Measurements from ENCODE around the gene PEX6. TPM values are rescaled to one million over a fixed set of nuclear protein-coding genes. Genes with fewer than 3 reads are reported as not detected.
A peak's percentile ranks its signal among the peaks of the same experiment; 100 is the strongest.

PEX6 gene, protein sequence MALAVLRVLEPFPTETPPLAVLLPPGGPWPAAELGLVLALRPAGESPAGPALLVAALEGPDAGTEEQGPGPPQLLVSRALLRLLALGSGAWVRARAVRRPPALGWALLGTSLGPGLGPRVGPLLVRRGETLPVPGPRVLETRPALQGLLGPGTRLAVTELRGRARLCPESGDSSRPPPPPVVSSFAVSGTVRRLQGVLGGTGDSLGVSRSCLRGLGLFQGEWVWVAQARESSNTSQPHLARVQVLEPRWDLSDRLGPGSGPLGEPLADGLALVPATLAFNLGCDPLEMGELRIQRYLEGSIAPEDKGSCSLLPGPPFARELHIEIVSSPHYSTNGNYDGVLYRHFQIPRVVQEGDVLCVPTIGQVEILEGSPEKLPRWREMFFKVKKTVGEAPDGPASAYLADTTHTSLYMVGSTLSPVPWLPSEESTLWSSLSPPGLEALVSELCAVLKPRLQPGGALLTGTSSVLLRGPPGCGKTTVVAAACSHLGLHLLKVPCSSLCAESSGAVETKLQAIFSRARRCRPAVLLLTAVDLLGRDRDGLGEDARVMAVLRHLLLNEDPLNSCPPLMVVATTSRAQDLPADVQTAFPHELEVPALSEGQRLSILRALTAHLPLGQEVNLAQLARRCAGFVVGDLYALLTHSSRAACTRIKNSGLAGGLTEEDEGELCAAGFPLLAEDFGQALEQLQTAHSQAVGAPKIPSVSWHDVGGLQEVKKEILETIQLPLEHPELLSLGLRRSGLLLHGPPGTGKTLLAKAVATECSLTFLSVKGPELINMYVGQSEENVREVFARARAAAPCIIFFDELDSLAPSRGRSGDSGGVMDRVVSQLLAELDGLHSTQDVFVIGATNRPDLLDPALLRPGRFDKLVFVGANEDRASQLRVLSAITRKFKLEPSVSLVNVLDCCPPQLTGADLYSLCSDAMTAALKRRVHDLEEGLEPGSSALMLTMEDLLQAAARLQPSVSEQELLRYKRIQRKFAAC
- total RNA-seq (2014; rRNA removed; shearing (Covaris generic)), result 40.9 and 50.5 TPM in 2 replicates

DNA sequence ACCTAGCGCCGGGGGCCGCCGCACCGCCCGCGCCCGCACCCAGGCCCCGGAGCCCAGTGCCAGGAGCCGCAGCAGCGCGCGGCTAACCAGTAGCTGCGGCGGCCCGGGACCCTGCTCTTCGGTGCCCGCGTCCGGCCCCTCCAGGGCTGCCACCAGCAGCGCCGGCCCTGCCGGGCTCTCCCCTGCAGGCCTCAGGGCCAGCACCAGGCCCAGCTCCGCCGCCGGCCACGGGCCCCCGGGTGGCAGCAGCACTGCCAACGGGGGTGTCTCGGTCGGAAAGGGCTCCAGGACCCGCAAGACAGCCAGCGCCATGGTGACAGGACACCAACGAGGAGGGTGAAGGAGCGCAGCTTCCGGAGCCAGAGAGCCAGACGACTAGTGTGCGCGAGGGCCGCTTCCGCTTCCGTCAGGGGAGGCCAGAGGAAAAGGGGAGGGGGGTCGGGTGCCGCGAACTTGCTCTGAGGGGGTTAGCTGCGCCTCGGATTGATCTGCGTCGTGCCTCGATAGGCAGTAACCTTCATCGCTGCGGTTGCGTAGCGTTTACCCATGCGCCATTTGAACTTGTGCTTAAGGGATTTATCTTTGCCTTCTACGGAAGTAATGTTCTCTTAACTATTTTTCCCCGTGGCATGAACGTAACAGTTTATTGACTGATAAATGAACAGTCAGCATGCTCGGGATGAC is at the start of gene PEX6:
PEX6 (minus strand) TSS at position 343 of the 684 bp plus-strand sequence; CDS start at position 312, 31 bp downstream.
- DNase-seq (ENCODE audit: low spot score), result peak; percentile 91

- no peak for DNase-seq (ENCODE audit: low spot score)
Measured at GRCh38 chr6:43026365-43026764, 47.4 kb upstream of the PEX6 start.

GRCh38 chr6:43024436-43024835 is 45.5 kb upstream of the PEX6 start:
- no peak for DNase-seq (ENCODE audit: low spot score)

- DNase-seq (ENCODE audit: low spot score), result peak; percentile 71
Measured at GRCh38 chr6:43021270-43022047, 42.5 kb upstream of the PEX6 start, which contains the start of gene RRP36. TSS of gene RRP36 (plus strand) at chr6:43021623. CDS start at chr6:43021655, 32 bp downstream.

- peak; percentile 10 for DNase-seq (ENCODE audit: low spot score)
Measured at GRCh38 chr6:43020847-43021246, 41.9 kb upstream of the PEX6 start.

DNA sequence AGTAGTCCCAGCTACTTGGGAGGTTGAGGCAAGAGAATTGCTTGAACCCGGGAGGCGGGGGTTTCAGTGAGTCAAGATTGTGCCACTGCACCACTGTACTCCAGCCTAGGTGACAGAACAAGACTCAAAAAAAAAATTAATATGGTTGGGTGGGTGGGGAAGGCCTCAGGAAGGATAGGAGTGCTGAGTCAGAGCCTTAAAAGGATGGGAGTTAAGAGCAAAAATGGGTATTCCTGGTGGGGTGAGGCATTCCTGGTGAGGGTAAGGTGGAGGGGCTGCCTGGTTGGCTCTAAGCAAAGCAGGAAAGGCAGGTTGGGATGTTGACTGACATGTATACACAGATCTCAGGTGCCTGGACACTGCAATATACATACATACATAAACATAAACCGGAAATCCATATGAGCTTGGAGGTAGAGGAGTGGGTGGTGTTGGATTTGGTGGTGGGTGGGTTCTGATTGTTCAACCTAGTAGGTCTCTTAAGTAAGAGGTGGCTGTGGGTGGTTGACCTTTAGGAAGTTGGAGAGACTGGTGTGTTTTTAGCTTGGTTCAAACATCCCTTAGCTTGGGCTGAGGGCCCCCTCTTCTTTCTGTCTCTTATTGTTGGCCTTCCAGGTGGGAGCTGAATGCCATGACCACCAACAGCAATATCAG is 41.2 kb upstream of the PEX6 start:
- DNase-seq (ENCODE audit: low spot score), result no peak

DNA sequence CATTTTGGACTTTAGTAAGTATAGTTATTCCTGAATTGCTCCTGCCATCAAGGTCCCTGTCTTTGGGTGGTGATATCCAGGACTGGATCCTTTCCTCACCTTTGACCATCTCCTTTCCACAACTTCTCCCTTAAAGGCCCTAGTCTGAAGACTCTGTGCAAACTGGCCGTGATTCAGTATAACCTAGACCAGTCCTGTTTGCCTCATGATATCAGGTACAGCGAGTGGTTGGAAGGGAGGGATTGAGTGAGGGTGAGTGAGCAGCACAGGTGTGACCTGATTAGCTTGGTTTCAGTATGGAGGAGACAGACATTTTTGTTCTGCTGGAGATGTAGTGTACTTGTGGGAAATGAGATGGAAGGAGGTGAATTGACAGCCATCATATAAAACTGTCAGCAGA is 40.2 kb upstream of the PEX6 start:
- no peak for DNase-seq (ENCODE audit: low spot score)

DNA sequence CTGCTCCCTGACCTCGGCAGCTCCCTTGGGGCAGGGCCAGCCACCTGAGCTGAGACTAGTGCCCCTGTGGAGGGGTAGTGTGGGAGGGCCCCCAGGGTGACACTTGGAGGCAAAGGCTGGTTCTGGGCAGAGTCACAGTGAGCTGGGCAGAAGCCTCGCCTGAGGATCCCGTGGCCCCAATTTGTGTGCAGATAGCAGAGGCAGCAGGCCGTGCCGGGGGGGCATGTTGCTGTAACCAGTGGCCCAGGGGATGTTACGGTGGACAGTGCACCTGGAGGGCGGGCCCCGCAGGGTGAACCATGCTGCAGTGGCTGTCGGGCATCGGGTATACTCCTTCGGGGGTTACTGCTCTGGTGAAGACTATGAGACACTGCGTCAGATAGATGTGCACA is 38.0 kb upstream of the PEX6 start:
- no peak for DNase-seq (ENCODE audit: low spot score)

DNA sequence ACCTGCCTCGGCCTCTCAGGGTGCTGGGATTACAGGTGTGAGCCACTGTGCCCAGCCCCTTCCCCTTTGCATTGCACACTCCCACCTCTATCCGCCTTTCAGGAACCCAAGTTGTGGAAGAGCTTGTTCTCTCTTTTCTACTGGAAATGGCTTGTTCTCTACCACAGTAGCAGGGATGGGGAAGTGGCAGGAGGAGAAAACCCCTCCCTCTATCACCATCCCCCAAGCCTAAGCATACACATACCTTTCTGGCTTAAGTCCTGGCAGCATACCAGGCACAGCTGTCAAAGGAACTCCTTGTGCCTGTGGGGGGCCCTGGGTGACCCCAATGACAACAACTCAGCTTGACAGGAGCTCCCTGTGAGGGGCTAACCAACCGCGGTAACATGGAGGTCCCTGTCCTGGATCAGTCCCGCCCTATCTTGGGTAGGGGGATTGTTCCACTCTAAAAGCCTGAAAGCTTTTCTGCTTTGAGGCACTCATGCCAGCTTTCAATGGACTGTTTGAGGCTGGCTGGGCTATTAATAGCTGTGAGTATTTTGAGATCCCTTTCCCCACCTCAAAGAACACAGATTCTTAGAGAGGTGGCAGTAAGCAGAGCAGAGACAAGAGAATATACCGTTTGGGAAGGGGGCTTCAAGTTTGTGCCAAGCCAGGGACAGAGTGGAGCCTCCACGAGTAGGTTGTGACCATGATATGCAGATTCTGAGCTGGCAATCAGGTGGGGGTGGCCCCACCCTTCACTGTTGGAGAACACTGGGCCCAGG is 37.4 kb upstream of the PEX6 start:
- no peak for DNase-seq (ENCODE audit: low spot score)

GRCh38 chr6:43014434-43014909 is 35.5 kb upstream of the PEX6 start:
- DNase-seq (ENCODE audit: low spot score), result no peak

DNA sequence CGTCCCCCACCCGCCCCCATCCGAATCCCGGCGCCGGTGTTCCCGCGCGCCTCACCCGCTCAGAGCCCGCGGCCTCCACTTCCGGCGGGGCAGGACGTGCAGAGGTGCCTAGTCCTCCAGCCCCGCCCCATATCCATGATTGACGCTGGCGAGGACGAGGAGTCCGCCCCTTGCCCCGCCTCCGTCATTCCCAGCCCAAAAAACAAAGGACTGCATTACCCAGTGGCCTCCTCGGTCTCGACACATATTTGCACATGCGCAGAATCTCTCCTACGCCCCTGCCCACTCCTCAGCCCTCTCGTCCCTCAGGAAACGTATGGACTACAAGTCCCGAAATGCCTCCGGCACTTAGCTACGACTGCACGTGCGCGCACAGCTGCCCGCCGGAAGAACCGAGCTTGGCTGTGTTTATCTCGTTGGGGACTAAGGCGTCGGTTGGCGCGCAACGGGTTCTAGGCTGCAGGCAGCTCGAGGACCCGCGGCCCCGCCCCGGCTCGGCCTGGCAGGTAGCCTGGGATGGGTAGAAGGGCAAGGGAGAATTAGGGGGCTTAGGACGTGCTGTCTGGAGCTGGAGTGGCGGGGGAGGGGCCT is 35.0 kb upstream of the PEX6 start, which contains the start of the genes KLHDC3 and MEA1:
KLHDC3 (plus strand) TSS at position 407 of the 591 bp plus-strand sequence. CDS start 2,944 bp downstream, outside the sequence.
MEA1 (minus strand) TSS at position 104 of the 591 bp plus-strand sequence. CDS start 133 bp downstream, outside the sequence.
- DNase-seq (ENCODE audit: low spot score), result peak; percentile 98

DNA sequence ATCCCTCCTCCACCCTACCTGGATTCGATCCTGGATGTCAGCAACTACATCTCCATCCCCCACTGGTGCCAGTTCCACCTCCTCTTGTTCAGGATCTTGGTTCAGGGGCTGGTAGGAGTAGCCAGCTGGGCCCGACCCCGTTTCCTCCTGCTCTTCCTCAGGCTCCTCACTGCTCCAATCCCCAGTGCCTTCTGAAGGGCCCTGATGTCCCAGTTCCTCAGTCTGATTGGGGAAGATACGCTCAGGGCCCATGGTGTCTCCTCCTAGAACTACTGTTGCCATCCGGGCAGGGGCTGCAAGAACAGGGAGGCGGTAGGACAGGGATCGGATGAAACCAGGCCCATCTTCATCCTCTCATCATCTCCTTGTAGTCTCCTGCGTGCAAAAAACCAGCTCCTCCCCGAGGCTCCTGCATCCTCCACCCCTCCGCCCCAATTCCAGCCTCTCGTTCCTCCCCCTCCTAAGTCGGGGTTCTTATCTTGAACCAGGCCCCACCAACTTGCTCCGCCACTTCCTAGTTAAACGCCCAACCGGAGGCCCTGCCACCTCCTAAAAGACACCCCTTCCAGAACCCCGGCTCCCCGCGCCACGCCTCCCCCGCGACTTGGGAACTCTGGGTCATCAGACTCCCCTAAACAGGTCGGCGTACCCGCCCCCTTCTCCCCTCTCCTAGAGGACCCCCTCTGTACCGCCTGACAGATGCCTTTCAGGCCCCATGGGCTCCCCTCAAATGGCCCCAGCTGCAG is 34.3 kb upstream of the PEX6 start:
- peak; percentile 19 for DNase-seq (ENCODE audit: low spot score)

DNA sequence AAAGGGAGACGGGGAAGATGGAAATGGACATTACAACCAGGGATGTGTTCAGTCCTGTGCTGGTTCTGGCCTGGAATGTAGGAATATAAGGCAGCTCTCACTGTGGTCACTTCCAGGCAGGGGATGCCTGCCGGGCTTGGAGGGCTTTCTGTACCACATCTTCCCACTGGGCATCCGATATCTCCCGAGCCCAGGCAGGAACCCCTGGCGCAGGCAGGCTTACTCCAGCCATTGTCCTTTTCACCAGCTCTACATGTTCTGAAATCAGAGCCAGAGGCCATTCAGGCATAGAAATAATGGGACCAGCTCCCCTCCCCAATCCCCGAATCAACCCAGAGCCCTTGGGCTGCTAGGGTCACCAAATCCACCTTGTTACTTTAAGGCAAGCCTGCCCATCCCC is 33.4 kb upstream of the PEX6 start:
- DNase-seq (ENCODE audit: low spot score), result no peak

DNA sequence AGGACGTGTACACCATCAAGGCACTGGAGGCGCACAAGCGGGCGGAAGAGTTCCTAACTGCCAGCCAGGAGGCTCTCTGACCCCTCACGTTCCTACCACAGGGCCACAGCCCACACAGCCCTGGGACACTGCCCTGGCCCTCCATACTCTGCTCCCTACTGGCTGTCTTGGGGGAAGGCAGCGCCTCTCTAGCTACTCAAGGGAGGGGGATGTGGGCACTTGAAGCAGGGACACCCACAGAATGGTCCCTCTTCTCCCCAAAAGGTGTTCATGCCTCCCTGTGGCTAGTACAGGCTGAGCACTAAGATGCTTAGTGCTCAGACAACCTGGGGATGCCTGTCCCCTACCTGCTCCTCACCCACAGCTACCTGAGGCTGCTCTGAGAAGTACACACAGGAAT is 32.2 kb upstream of the PEX6 start:
- no peak for DNase-seq (ENCODE audit: low spot score)

- peak; percentile 67 for DNase-seq (ENCODE audit: low spot score)
Measured at GRCh38 chr6:43009124-43009523, 30.1 kb upstream of the PEX6 start.

- DNase-seq (ENCODE audit: low spot score), result no peak
Measured at GRCh38 chr6:43007126-43007525, 28.1 kb upstream of the PEX6 start.

DNA sequence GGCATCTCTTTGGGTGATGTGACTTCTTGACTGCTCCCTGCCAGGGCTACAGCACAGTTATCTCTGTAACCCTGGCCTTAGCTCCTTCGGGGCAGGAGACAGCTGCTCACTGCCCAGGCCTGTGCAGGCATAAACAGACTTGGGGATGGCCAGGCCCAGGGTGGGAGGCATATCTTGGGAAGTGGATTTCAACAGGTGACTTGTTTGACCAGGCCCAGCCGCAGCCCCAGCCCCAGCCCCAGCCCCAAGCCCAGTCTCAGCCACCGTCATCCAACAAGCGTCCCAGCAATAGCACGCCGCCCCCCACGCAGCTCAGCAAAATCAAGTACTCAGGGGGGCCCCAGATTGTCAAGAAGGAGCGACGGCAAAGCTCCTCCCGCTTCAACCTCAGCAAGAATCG is 27.3 kb upstream of the PEX6 start:
- no peak for DNase-seq (ENCODE audit: low spot score)

GRCh38 chr6:43005844-43006243 is 26.9 kb upstream of the PEX6 start:
- no peak for DNase-seq (ENCODE audit: low spot score)
